NT2/D1 (cell line): ENCODE data around the gene PEX12.

Source experiments
- DNase-seq: peaks from one replicate; pipeline ENCODE4 v3.0.0-alpha.2; 2011; ENCODE audit warnings: low read depth, low spot score
- H3K27me3 ChIP-seq: 2 replicates; pipeline ENCODE4 v1.6.0; 2011; ENCODE audit warnings: mild to moderate bottlenecking; ENCODE audit not compliant: insufficient read length, insufficient read depth
- H3K36me3 ChIP-seq: 2 replicates; pipeline ENCODE4 v1.6.1; 2011; ENCODE audit warnings: mild to moderate bottlenecking, low read length, mixed read lengths; ENCODE audit not compliant: insufficient read depth, insufficient read length
- H3K4me1 ChIP-seq: 2 replicates; pipeline ENCODE4 v1.5.1; 2011; ENCODE audit not compliant: insufficient read depth, insufficient read length
- H3K4me3 ChIP-seq: 2 replicates; pipeline ENCODE4 v1.5.1; 2011; ENCODE audit warnings: low read depth; ENCODE audit not compliant: insufficient read length
- H3K9ac ChIP-seq: 2 replicates; pipeline ENCODE4 v1.6.0; 2011; ENCODE audit warnings: low read depth; ENCODE audit not compliant: insufficient read length
- H3K9me3 ChIP-seq: 2 replicates; pipeline ENCODE4 v1.5.1; 2011; ENCODE audit warnings: mild to moderate bottlenecking, low read length; ENCODE audit not compliant: insufficient read depth
- SUZ12 ChIP-seq: IDR thresholded peaks from 2 replicates; pipeline ENCODE4 v1.6.1; 2011; ENCODE audit not compliant: insufficient read length, insufficient read depth; ENCODE audit errors: extremely low read depth
- YY1 ChIP-seq: IDR thresholded peaks from 2 replicates; pipeline ENCODE4 v1.6.1; 2011; ENCODE audit not compliant: insufficient read length, insufficient read depth
- ZNF274 ChIP-seq: IDR thresholded peaks from 2 replicates; pipeline ENCODE4 v1.6.1; 2011; ENCODE audit warnings: mild to moderate bottlenecking, low read depth, low read length

PEX12 gene

DNA sequence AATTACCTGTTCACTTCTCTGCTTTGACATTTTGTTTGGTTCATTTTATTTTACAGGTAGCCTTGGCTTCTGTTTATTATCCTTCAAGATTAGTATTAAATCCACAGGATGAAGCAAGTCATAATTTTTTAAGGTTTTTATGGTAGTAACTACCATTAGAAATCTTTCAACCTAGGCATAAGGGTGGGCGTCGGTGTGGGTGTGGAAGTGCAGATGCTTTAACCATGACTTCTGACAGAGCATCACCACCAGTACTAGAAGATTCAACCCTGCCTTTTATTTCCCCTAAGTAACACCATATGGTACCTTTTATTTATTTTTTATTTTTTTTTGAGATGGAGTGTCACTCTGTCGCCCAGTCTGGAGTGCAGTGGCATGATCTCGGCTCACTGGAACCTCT lies 31.5 kb upstream of the PEX12 start:
- H3K4me3 ChIP-seq, result no peak overlapping the region
- H3K9ac ChIP-seq, result no peak overlapping the region
- no peaks in the 10 kb centered on the region for H3K4me1 ChIP-seq
- TF ChIP-seq SUZ12, result no peak
- TF ChIP-seq YY1, result no peak
- no peak for DNase-seq
- H3K36me3 ChIP-seq, result peaks cover 66% of the 10 kb centered on the region
- H3K9me3 ChIP-seq, result no peaks in the 10 kb centered on the region
- no peaks in the 10 kb centered on the region for H3K27me3 ChIP-seq

DNA sequence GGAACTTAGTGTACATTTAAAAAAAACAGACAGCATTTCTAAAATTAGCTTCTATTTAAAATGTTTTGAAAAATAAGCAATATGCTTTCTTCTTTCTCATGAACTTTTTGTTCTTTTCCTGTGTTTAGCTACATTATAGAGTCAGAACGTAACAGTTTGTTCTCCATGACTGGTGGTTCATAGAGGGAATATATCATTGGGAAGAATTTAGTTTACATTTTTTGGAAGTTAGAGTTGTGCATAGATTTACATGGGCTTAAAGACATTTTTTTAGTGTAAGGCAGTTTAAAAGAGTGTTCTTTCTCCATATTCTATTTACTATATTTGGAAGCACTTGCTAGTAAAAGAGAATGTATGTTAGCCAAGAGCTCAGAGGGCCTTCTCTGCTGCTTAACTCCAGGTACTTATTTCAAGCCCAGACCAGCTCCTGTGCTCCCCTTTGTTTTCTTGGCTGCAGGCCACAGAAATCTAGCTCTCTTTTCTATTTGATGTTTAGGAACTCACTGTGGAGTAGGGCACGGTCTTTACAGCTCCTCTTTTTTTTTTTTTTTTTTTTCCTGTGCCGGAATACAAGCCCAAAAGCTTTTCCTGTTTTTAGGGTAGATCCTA lies 29.0 kb upstream of the PEX12 start:
- peaks cover 68% of the 10 kb centered on the region for H3K36me3 ChIP-seq
- TF ChIP-seq ZNF274, result no peak
- TF ChIP-seq SUZ12, result no peak
- TF ChIP-seq YY1, result no peak
- no peak overlapping the region for H3K4me3 ChIP-seq
- H3K9ac ChIP-seq, result no peak overlapping the region
- no peaks in the 10 kb centered on the region for H3K9me3 ChIP-seq
- H3K27me3 ChIP-seq, result no peaks in the 10 kb centered on the region
- no peak for DNase-seq
- no peaks in the 10 kb centered on the region for H3K4me1 ChIP-seq

DNA sequence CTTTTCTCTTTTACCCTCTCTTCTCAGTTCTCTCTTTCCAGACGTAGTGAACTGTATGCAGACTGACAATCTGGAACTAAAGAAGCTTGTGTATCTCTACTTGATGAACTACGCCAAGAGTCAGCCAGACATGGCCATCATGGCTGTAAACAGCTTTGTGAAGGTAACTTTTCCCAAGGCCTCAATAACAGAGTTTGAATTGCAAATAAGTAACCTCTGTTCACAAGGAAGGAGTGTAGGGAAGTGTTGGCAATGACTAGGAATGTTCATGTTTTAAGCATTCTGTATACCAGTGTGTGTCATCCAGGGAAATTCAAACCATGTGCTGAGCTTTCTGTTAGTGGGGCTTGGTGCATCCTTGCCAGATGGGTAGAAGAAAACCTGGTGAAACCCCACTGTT lies 27.3 kb upstream of the PEX12 start:
- Histone ChIP-seq H3K9ac (no peak overlapping the region), H3K36me3 (peaks cover 68% of the 10 kb centered on the region), H3K27me3 (no peaks in the 10 kb centered on the region), H3K9me3 (no peaks in the 10 kb centered on the region), H3K4me3 (no peak overlapping the region), H3K4me1 (no peaks in the 10 kb centered on the region)
- TF ChIP-seq ZNF274 (no peak), SUZ12 (no peak), YY1 (no peak)
- DNase-seq, result no peak

DNA sequence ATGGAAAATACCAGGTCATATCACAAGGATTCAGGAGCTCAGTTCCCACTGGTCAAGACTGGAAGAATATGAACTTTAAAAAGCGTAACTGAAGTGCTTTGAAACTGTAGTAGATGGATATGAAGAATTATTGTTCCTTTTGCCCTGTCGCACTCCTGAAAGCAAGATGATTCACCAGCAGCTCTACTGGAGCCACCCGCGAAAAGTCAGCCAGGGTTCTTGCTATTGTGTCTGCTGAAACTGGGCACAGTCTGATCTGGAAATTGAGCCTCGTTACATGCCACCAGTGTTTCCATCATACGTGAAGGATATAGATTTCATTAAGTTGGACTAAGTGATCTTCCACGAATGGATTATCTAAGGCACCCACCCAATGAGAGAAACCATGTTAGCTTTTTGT lies 25.3 kb upstream of the PEX12 start:
- no peaks in the 10 kb centered on the region for H3K9me3 ChIP-seq
- peaks cover 73% of the 10 kb centered on the region for H3K36me3 ChIP-seq

DNA sequence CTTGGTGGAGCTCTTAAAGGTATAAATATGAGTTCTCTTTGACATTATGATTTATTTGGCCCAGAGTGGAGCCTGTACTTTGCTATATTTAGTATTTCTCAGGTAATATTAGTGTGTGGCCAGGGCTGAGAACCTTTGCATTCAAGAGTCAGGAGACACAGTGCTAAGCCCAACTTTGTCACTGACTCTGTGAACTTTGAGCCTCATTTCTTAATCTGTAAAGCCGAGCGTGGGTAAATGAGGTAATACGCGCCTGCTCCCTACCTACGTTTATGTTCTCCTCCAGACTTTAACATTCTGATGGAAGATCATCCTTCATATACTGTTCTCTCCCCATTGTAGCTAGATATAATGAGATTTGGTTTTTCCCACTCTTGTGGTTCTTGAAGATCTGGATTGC lies 19.2 kb upstream of the PEX12 start:
- peaks cover 84% of the 10 kb centered on the region for H3K36me3 ChIP-seq

More for the DNA sequence above, 25.3 kb upstream of the PEX12 start:
- no peak for DNase-seq
- no peak overlapping the region for H3K4me3 ChIP-seq
- no peak overlapping the region for H3K9ac ChIP-seq
- TF ChIP-seq ZNF274, result no peak
- no peak for TF ChIP-seq SUZ12
- no peak for TF ChIP-seq YY1
- no peaks in the 10 kb centered on the region for H3K27me3 ChIP-seq
- no peaks in the 10 kb centered on the region for H3K4me1 ChIP-seq

DNA sequence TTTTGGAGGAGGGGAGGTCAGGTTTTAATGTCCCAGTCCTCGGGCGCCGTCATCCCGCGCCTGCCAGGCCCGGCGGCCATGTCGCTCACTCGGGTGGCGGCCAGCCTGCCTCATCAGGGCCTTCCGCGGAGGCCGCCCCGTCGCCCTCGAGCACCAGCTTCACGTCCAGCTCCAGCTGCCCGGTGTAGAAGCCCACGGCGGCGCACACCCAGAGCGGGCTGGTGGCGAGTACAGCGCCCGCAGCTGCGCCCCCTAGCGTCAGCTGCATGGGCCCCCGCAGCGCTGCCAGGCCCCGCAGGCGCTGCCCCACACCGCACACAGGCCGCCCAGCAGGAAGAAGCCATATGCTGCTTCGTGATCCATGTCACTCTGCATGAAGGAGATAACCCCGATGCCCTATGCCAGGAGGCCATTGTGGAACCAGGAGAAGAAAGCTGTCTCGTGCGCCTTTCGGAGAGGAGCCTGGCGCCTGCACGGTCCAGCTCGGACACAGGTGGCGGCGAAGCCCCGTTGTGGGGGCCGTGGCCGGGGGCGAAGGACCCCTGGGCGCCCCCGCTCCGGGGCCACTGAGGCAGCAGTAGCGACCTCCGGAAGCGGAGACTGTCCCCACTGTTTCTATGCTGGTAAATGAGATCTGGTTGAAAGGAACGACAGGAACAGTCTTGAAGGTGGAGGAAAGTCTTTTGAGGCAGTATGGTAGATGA lies 18.3 kb upstream of the PEX12 start:
- TF ChIP-seq YY1 (no peak), ZNF274 (no peak), SUZ12 (no peak)
- H3K36me3 ChIP-seq, result peaks cover 77% of the 10 kb centered on the region
- no peaks in the 10 kb centered on the region for H3K9me3 ChIP-seq
- H3K27me3 ChIP-seq, result no peaks in the 10 kb centered on the region
- H3K9ac ChIP-seq, result no peak overlapping the region
- H3K4me3 ChIP-seq, result no peak overlapping the region
- no peaks in the 10 kb centered on the region for H3K4me1 ChIP-seq
- no peak for DNase-seq

More for the DNA sequence above, 19.2 kb upstream of the PEX12 start:
- Histone ChIP-seq H3K27me3 (no peaks in the 10 kb centered on the region), H3K9me3 (no peaks in the 10 kb centered on the region), H3K9ac (no peak overlapping the region), H3K4me1 (no peaks in the 10 kb centered on the region), H3K4me3 (no peak overlapping the region)
- no peak for DNase-seq
- TF ChIP-seq SUZ12, result no peak
- no peak for TF ChIP-seq ZNF274
- TF ChIP-seq YY1, result no peak

DNA sequence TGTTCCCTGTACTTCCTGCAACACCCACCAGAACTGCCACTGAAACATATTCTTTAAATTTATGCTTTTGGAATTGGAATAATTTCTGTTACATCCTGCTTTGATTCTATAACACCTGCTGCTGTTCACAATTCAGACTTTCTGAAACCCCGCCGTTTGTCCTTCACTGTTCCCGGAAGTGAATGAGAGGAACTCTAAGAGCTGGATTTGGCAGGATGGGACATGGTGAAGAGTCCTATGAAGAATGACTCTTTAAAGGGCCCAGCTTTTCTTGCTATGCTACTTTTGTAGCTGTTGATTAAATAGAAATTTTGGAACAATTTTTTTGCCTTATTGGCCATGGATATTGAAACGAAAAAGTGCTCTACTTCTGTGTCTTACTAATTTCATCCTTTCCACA lies 17.7 kb upstream of the PEX12 start:
- peaks cover 76% of the 10 kb centered on the region for H3K36me3 ChIP-seq

More for the DNA sequence above, 17.7 kb upstream of the PEX12 start:
- TF ChIP-seq ZNF274 (no peak), SUZ12 (no peak), YY1 (no peak)
- no peaks in the 10 kb centered on the region for H3K4me1 ChIP-seq
- H3K9ac ChIP-seq, result no peak overlapping the region
- H3K9me3 ChIP-seq, result no peaks in the 10 kb centered on the region
- no peaks in the 10 kb centered on the region for H3K27me3 ChIP-seq
- H3K4me3 ChIP-seq, result no peak overlapping the region
- DNase-seq, result no peak
